ENCODE results near the gene PTGFRN. TPM values are rescaled to one million over a fixed set of nuclear protein-coding genes. Genes with fewer than 3 reads are reported as not detected.

The PTGFRN gene
- total and polyA plus RNA-seq, 7 donors, result 0.79 to 8.1 (median 2.3) TPM

- intact Hi-C loops (cut with DNase I), result no loop called here
- Histone ChIP-seq H3K27ac (no peak overlapping the region), H3K36me3 (ENCODE audit: insufficient read depth in 1 of 2, low read depth in 1 of 2) (no peaks in the 10 kb centered on the region), H3K27me3 (ENCODE audit: insufficient read depth in 3 of 3, low read length in 2 of 3) (no peaks in the 10 kb centered on the region), H3K9me3 (no peaks in the 10 kb centered on the region), H3K4me1 (no peaks in the 10 kb centered on the region), H3K4me3 (no peak overlapping the region)
- DNase-seq (no peak), ATAC-seq (no peak)
- WGBS, 3 donors, result 24 to 57% (median 41%) methylated on average over 5 of the region's 5 CpGs
- no peak for TF ChIP-seq CTCF (IDR thresholded peaks at IDR 0.05)
These were observed 73.4 kb downstream of the PTGFRN start for GRCh38 chr1:116983112-116983511.

- DNase-seq (no peak), ATAC-seq (no peak)
- TF ChIP-seq CTCF (IDR thresholded peaks at IDR 0.05), result no peak
- 38 to 48% (median 39%) methylated on average over 4 of the region's 4 CpGs for WGBS, 3 donors
- Histone ChIP-seq H3K27ac (no peak overlapping the region), H3K27me3 (ENCODE audit: insufficient read depth in 3 of 3, low read length in 2 of 3) (no peaks in the 10 kb centered on the region), H3K4me1 (no peaks in the 10 kb centered on the region), H3K4me3 (no peak overlapping the region), H3K9me3 (no peaks in the 10 kb centered on the region), H3K36me3 (ENCODE audit: insufficient read depth in 1 of 2, low read depth in 1 of 2) (no peaks in the 10 kb centered on the region)
- intact Hi-C loops (cut with DNase I), result no loop called here
These were observed 74.0 kb downstream of the PTGFRN start for GRCh38 chr1:116983678-116984077.

- Histone ChIP-seq H3K4me3 (no peak overlapping the region), H3K27me3 (ENCODE audit: insufficient read depth in 3 of 3, low read length in 2 of 3) (no peaks in the 10 kb centered on the region), H3K4me1 (no peaks in the 10 kb centered on the region), H3K27ac (no peak overlapping the region), H3K9me3 (no peaks in the 10 kb centered on the region), H3K36me3 (ENCODE audit: insufficient read depth in 1 of 2, low read depth in 1 of 2) (no peaks in the 10 kb centered on the region)
- peak; percentile 54 to 86 (median 68) for ATAC-seq
- peak in 1 of 2 donors; percentile 24 for DNase-seq
- 31 to 40% (median 37%) methylated on average over 14 of the region's 14 CpGs for WGBS, 3 donors
- no peak for TF ChIP-seq CTCF (IDR thresholded peaks at IDR 0.05)
- intact Hi-C loops (cut with DNase I), result no loop called here
These were observed 74.9 kb downstream of the PTGFRN start for GRCh38 chr1:116984406-116985160.

GRCh38 chr1:116986421-116987255, 76.9 kb downstream of the PTGFRN start:
- WGBS, 3 donors, result 86 to 92% (median 91%) methylated on average over 29 of the region's 29 CpGs
- Histone ChIP-seq H3K4me3 (no peak overlapping the region), H3K9me3 (no peaks in the 10 kb centered on the region), H3K4me1 (no peaks in the 10 kb centered on the region), H3K27me3 (ENCODE audit: insufficient read depth in 3 of 3, low read length in 2 of 3) (no peaks in the 10 kb centered on the region), H3K27ac (no peak overlapping the region), H3K36me3 (ENCODE audit: insufficient read depth in 1 of 2, low read depth in 1 of 2) (no peaks in the 10 kb centered on the region)
- DNase-seq, result no peak
- TF ChIP-seq CTCF (IDR thresholded peaks at IDR 0.05), result no peak
- ATAC-seq, result no peak
- intact Hi-C loops (cut with DNase I), result no loop called here

All from psoas muscle (tissue), 8 donors.